C4-2B (cell line): Measurements from ENCODE around the gene RPN1.

Experiments
- H3K27ac ChIP-seq: fragments of 450-650 bp; 2 replicates; pipeline ENCODE4 v1.5.1; 2017
- ZFX ChIP-seq: fragments of 450-650 bp; IDR thresholded peaks from 2 replicates; pipeline ENCODE4 v1.6.1; 2017
- TF ChIP-seq, protein P1 (sequence below): fragments of 450-650 bp; conservative IDR thresholded peaks from 2 replicates; pipeline ENCODE4 v1.5.1; 2017; ENCODE audit warnings: mild to moderate bottlenecking

The RPN1 gene

DNA sequence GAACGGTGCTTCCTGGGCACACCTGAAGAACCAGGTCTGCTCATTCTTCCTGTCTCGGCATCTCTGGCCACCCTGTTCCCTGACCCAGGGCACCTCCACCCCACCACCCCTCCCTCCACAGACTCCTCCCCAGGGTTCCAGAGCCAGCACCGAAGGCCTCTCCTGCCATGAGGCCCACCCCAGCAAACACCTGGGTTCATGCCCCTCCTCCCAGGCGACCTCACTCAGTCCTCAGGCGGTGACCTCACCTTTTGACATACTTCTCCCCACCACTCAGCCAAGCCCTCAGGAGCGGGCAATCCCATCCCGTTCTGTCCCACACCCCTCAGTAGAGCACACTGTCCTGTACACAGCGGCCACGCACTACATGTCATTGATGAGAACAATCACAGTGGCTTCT lies 72.3 kb downstream of the RPN1 start:
- TF ChIP-seq ZFX, result no peak
- TF ChIP-seq, protein P1, sequence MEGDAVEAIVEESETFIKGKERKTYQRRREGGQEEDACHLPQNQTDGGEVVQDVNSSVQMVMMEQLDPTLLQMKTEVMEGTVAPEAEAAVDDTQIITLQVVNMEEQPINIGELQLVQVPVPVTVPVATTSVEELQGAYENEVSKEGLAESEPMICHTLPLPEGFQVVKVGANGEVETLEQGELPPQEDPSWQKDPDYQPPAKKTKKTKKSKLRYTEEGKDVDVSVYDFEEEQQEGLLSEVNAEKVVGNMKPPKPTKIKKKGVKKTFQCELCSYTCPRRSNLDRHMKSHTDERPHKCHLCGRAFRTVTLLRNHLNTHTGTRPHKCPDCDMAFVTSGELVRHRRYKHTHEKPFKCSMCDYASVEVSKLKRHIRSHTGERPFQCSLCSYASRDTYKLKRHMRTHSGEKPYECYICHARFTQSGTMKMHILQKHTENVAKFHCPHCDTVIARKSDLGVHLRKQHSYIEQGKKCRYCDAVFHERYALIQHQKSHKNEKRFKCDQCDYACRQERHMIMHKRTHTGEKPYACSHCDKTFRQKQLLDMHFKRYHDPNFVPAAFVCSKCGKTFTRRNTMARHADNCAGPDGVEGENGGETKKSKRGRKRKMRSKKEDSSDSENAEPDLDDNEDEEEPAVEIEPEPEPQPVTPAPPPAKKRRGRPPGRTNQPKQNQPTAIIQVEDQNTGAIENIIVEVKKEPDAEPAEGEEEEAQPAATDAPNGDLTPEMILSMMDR, result no peak
- no peak overlapping the region for H3K27ac ChIP-seq

GRCh38 chr3:128577711-128578110 lies 72.9 kb downstream of the RPN1 start:
- H3K27ac ChIP-seq, result no peak overlapping the region
- TF ChIP-seq ZFX, result no peak
- TF ChIP-seq, protein P1, result no peak

DNA sequence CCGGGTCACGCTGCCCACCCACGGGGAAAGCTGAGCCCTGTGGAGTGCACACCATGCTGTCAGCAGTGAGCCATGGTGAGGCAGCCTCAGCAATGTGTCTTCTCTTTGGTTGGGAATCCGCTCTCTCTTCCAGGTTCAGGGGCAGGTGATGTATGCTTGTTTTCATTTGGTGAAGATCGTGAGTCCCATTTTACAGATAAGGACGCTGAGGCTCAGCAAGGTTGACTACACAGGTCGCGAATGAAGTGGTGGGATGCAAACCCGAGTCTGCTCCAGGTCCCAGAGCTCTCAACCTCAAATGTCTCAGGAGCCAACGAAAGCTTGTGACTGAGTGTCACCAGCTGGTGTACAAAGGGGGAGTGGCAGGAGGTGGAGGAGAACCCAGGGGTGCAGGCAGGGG lies 74.3 kb downstream of the RPN1 start:
- no peak for TF ChIP-seq ZFX
- TF ChIP-seq, protein P1, result no peak
- H3K27ac ChIP-seq, result no peak overlapping the region

- TF ChIP-seq, protein P1, result no peak
- no peak for TF ChIP-seq ZFX
- no peak overlapping the region for H3K27ac ChIP-seq
Observed at GRCh38 chr3:128575777-128576176, 74.8 kb downstream of the RPN1 start.

GRCh38 chr3:128573707-128574162 lies 76.9 kb downstream of the RPN1 start:
- TF ChIP-seq, protein P1, result no peak
- no peak for TF ChIP-seq ZFX
- H3K27ac ChIP-seq, result no peak overlapping the region

DNA sequence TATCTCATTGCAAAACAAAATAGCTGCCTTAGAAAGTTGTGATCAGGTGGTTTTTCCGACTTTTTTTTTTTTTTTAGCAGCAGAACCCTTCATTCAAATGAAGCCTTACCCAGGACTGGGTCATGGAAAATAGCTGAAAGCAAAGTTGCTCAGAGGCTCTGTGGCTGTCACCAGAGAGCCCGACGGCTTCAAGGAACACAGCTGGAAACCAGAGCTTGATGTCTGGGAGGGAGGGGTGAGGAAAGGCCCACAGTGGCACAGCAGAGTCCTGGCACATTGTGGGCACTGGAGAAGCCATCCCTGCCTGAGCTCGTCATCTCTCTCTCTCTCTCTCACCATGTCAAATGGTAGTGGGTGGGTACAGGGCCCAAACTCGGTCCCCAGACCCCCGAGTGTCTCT lies 77.5 kb downstream of the RPN1 start:
- H3K27ac ChIP-seq, result no peak overlapping the region
- TF ChIP-seq ZFX, result no peak
- TF ChIP-seq, protein P1, result no peak

- no peak overlapping the region for H3K27ac ChIP-seq
- no peak for TF ChIP-seq ZFX
- TF ChIP-seq, protein P1, result peak; percentile 72; the same call in 1 of the 2 replicates
Observed at GRCh38 chr3:128572644-128573105, 77.9 kb downstream of the RPN1 start.
